GM19463 (cell line): Measurements from ENCODE around the gene GNAI1.

Experiments
- ATAC-seq: cut with Tn5 transposase; IDR thresholded peaks from one replicate; pipeline ENCODE4 v1.9.1; 2021; ENCODE audit warnings: mild to moderate bottlenecking, moderate library complexity; ENCODE audit not compliant: unreplicated experiment

The GNAI1 gene

DNA sequence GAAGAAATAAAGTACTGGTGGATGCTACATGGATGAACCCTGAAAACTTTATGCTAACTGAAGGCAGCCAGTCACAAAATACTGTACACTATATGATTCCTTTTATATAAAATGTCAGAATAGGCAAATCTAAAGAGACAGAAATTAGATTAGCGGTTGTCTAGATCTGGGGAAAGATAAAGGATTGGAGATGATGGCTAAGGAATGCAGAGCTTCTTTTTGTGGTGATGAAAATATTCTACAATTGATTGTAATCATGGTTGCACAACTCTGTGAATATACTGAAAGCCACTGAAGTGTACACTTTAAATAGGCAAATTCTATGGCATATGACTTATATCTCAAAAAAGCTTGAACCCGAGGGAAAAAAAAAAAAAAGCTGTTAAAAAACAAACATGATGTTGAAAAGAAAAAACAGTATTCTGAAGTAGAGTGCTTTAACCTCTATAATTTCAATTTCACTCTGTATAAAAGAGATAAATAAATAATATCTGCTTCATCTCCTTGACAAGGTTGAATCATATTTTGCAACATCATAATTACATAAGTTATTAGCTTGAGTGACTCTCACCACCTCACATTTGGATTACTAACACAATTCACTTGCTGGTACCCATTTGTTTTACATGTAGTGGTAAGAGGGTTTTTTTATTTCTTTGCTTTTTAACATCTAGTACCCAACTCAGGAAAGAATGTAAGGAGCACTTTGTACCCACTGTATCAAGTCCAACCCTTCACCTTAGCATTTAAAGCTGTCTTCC lies 2.8 kb upstream of the GNAI1 start:
- ATAC-seq, result no peak

DNA sequence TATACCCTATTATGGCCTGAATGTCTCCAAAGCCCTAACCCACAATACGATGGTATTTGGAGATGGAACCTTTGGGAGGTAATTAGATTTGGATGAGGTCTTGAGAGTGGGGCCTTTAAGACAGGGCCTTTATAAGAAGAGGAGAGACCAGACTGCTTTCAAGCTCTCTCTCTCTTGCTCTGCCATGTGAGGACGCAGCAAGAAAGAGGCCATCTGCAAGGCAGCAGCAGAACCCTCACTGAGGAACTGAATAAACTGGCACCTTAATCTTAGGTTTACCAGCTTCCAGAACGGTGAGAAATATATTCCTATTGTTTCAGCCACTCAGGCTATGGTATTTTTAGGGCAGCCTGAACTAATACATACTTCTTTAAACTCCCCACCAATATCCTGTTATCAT lies 2.0 kb upstream of the GNAI1 start:
- no peak for ATAC-seq

DNA sequence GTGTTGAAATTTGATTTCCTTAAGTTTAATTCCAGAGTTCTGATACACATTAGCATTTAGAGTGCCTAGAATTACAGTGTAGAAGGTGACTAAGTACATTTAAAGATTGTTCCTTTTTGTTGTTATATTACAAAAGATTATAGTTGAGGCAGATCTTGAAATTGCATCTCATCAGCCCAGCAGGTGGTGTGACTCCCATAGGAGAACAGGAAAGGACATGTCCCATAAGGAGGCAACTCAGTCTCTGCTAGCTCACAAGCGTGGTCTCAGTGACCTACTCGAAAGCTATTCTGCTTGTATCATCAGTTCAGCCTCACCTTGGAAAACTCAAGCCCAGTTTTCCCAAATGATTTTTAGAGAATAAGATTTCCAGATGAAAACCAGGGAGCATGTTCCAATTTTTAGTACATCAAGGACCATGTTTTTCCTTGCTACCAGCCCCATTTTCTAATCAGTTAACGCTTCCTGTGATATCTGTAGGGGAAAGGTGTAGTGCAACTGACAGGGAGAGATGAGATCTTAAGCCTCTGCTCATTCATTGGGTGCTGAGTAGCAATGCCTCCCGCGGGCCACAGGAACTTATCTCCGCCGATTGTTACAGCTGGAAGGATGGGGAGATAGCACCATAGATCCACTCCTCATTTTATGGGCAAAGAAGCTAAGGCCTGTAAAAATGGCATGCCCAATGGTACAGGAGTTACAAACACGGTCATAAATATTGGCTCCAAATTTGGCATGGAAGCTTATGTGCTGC lies 1.1 kb upstream of the GNAI1 start:
- ATAC-seq, result no peak

DNA sequence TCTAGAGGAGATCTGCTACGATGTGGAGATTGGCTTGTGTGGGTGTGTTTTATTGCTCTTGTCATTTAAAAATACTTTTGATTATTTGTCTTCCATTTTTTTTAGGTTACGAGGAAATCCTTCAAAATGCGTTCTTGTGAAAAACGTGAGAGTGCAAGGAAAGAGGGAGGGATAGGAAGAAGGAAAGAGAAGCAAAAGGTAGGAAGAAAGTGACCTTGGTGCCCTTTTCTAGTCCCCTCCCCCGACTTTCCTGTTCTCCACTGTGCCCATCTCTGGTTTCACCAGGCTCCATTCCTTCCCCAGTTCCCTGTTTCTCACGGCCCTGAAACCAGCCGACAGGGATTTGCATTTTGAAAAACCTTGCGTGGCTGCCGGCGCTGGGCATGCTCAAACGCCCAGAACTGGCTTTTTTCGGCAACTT lies 506 bp upstream of the GNAI1 start:
- no peak for ATAC-seq

DNA sequence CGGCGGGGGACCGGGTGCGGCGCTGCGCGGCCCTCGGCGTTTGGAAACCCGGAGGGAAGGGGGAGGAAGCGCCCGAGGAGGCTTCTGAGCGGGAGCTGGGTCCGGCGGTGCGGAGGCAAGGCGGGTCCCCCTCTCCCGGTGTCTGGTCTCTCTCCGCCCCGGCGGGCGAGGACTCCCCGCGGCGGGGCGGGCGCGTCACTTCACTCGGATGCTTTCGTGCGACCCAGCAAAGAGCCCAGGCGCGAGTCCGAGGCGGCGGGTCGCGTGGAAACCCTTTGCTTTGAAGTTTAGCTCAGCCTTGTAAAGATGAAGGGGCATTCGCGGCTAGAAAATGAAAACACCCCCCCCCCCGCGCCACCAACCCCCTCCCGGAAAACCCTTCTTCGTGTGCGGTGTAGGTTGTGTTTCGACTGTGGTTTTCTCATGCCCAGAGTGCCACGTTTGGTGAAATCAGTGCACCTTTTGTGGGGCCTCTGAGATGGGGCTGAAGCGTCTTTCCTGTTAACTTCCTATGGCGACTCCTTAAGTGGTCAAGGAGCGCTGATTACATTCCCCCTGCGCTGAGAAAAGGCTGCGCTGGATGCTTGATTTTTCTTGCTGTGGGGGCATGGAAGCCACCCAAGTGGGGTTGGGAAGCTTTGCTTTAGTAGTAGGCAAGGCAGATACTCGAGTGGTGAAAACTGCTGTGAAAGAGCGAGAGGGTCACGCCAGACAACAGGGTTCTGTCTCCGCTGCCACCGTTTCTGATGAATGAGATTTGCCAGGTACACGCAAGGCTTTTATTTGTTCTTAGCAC lies 876 bp downstream of the GNAI1 start:
- no peak for ATAC-seq

DNA sequence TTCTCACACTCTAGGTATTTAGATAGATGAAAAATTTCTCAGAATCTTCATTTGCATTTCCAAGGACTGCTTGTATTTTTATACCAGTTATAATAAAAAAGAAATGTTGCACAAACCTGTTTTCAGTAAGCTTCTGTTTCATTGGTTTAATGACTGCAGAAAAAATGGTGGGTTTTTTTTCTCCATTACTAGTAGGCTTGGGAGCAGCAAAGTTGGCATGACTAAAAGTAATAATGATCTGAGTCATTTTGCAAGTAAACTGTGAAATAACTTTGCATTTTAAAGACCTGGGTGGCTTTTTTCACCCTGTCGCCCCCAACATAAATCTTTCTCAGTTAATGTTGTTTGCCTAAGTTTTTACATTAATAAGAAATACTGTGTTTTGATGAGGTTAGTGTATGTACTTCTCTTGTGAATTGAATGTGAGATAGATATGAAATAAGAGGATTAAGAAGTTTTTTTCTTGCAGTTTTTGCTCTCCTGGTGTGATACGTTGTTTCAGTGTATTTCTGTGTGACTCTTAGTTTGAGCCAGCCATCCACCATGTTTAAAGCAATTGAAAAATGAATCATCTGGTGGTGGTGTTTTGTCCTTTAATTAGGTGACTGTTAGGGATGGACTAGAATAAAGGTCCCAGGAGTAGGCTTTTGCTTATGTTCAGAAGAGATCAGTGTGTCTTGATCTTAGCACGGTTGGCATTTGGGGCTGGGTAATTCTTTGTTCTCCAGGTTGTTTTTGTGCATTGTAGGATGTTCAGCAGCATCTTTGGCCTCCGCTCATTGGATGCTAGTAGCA lies 1.8 kb downstream of the GNAI1 start:
- peak; percentile 46 for ATAC-seq

DNA sequence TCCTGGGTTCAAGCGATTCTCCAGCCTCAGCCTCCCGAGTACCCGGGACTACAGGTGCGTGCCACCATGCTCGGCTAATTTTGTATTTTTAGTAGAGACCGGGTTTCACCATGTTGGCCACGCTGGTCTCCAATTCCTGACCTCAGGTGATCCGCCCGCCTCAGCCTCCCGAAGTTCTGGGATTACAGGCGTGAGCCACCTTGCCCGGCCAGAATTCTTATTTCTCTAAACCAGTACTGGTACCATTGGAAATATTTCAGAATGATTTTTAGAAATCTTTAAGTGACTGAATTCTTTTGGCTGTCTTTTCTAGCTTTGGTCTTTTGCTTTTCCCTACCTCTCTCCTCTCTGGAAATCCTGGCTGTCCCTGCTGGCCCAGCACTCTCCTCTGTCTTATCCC lies 2.8 kb downstream of the GNAI1 start:
- ATAC-seq, result no peak

DNA sequence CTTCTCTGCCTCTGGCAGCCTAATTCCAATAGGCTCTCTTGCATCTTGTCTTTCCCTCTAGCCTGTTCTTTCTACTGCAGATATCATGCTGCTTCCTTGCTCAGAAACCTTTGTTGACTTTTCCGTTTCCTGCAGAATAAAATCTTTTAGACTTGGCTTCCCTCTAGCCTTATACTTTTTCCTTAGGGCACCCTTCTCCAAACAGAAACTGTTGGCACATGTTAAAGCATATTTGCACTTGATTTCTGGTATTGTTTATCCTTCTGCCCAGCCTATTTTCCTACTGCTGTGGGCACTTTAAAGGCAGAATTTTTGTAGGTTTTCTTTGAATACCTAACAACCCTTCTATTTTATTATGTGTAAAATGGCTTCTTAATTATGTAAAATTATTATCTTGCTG lies 4.6 kb downstream of the GNAI1 start:
- ATAC-seq, result no peak

DNA sequence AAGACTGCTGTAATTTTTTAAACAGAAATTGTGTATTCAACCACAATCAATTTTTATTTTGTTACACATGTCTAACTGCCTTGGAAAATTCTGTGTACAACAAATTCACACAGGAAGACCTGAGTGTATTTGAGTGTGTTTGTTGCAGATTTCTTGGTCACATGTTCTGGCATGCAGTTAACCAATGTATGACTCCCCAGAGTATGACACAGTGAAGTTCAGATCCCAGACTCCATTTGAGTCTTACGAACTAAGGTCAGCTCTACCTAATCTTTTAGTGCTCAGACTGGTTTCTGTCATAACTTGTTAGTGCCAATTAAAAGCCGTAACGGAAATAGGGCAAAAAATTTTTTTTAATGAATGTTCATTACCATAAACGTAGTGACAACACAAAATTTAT lies 5.8 kb downstream of the GNAI1 start:
- no peak for ATAC-seq

DNA sequence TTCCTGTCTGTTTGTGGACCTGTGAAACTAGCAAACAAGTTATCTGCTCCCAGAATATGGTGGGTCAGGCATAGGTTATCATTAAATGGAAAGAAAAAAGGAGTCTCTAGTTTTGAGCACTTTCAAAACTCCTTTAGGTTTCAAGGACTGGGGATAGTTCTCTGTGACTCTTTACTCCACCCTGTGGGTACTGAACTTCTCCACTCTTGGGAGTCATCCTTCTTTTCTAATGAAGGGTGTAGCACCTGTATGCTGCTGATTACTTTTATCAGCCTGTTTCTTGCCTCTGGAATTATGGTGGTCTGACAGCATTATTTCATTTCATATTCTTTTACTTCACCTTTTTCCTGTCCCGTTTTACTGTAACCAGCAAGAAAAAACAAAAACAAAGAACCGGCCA lies 6.7 kb downstream of the GNAI1 start:
- ATAC-seq, result no peak

DNA sequence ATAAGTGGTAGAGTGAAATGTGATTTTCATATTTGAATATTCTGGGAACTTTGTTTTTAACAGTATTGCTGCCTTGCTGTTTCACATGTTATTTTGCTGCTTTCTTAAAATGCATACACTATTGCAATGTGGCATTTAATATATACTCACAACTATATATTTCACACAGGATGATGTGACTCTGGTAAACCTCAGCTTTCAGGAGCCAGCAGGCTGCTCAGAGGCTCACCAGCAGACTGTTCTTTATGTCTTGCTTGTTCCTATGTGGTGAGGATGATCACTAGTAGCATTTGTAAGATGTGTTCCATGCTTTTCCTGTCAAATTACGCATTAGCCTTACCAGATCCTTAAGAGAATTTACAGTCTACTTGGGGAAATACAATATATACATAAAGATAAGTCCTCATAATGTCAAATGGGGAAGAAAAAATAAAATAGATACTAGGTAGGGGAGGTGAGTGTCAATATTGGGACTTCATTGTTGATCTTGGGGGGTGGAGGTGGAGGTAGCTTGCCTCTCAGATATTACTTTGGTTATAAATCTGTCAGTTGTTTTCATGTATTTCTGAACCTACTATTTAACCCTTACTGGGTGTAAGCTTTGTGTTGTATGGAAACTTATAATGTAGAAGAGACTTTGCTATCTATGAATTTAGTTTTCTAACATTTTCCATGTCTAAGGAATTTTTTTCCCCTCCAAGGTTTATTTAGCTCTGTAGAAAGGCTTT lies 8.4 kb downstream of the GNAI1 start:
- ATAC-seq, result no peak

DNA sequence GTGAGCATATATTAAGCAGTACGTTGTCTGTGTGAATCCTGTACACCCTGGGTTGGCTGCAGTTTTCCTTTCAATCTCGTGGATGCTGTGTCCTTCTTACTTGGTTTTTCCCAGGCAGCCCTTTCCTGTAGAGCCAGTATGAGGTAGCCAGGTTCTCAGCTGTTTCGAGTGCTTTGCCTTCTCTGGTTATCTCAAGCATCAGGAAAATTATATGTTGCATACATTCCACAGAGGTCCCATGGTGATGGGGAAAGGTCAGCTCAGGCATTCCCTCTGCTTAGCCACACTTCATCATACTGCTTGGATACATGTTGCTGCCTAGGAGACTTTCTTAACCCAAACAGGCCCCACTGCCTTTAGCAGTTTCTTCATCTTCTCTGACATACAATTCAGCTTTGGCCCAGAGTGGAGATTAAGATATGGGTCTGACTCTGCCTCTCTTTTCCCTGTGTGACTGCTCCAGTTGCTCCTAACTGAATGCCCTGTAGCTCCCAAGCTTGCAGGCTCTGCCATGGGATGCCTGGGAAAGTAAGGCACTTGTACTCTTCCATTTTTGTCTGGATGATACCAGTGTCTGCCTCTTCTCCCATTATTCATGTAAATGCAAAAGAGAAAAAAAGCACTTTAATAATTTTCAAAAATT lies 11.3 kb downstream of the GNAI1 start:
- no peak for ATAC-seq

DNA sequence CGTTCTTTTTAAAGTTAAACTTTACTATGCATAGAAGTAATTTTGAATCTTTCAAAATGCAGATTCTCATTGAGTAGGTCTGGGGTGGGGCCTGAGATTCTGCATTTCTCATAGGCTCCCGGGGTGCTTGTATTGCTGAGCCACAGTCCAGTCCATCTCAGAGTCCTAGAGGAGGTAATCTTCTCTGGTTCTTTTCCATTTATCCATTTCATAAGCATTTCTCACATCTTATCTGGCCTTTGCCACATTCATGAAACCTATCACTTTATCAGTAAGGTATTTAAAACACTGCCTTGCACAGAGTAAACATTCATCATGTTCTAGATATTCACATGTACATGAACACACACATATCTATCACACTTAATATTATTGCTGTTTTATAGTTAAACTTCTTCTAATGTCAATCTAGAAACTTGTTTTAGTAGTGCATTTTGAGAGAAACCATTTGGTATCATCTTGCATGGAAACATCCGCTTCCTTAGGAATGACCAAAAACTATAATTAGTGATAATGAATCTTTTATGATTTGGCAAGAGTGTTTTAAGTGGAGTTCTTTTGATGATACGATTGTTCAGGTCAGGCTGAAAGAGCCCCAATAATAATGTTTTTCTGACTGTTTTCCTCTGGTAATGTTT lies 12.0 kb downstream of the GNAI1 start:
- ATAC-seq, result no peak

DNA sequence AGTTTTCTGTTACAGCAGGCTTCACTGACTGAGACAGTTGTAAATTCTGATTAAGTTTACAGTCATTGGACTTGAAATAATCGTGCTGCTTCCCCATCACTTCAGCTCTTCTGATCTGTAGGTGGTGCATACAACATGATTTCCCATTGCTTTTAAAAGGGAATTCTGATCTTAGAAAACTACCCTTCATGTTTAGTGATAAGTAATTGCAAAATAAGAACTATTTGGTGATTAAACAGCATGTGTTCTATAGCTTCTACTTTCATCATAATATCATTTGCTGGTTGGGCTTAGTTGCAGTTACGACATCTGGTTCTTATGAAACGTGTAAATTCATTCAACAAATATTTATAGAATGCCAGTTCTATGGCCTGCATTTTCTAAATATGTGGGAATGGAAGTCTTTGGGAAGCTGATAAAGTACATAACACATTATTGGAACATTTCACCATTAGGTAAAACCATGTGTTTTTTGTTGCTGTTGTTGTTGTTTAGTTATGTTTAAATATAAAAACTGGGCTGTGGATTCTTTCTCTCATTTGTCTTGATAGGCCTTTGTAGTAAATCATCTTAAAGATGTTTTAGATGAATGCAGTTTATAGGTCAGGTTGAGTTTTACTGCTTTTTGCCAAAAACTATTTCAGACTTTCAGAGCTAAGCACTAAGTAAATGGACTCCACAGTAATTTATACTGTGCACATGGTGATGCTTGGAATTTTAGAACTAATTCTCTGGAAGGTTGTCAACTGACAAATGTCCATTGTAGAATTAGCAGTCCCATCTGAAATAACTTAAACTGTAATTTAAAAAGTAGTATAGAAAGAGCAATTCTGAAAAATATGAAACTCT lies 13.1 kb downstream of the GNAI1 start:
- ATAC-seq, result no peak

DNA sequence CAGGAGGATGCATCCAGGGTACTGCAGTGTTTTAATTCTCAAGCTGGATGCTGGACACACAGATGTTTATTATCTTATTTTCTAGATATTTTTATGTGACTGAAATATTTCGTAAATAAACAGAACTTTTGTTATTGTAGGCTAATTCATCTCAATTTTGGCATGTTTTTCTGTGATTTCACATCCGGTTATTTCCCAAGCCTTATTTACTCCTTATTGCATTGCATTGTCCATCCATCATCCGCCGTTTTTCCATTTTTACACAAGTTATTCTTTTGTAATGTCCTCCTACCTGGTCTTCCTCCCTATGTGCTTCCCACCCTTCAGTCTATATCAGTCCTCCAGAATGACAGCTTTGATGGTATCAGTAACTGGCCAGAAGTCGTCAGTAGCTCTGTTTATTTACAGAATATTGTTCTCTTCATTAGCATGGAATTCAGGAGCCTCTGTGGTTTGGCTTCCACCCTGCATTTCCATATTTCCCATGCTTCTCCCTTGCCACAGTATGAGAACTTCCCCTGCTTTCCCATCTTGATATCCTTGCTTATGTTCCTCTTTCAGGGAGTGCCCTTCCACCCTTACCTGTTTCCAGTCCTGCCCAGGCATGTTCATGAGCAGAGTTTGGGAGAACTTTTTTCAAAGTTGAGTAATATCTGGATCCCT lies 16.1 kb downstream of the GNAI1 start:
- ATAC-seq, result peak; percentile 11

DNA sequence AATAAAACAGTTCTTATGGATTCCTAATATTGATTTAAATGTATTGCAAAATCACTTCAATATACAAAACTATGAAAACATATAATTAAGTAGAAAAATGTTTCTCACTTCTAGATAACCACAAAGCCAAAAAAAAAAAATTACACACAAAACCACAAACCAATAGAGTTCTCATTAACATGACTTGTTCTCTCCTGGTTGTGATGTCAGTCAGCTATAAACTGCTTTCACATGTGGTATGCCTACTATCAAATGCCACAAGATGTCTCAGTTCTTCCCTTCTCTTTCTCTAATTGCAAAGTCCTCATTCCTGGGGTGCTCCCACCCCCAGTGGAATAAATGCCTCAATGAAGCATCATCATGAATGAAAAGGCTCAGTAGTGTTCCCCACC lies 16.6 kb downstream of the GNAI1 start:
- peak; percentile 64 for ATAC-seq

DNA sequence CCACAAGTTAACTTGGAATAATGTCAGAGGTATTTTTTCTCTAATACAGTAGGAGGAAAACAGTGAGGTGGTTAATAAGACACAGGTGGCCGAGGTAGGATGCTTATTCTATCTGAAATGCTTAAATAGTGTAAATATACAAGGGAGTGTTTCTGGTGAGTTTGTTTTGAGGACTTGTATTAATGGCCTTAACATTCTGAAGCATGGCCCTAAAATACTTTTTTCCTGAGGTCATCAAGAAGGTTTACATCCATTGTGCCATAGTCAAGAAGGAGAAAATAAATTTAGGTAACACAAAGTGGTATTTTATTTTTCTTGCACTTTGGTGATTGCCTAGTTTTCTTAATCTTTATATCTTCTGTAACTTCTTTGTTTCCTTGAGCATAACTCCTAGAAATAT lies 18.8 kb downstream of the GNAI1 start:
- ATAC-seq, result no peak
